Measurements from ENCODE around the gene PRRC2C.

DNA sequence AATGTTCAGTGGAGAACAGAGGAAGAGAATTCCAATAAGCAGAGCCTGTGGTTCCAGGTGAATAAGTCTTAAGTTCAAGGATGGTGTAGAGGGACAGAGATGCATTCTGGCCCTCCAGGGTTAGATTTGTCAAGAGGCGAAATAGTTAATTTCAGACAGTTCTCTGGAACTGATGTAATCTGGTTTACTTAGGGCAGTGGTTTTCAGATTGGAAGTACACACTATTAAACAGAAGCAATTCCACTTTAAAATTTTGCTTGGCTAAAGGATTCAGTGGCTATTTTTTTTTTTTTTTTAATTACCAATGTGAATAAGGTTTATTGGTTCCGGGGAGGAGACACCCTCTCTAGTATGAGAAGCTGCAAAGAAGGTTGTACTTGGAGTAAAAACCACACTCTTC, 111.4 kb downstream of the PRRC2C start:
- TF ChIP-seq, protein P1, sequence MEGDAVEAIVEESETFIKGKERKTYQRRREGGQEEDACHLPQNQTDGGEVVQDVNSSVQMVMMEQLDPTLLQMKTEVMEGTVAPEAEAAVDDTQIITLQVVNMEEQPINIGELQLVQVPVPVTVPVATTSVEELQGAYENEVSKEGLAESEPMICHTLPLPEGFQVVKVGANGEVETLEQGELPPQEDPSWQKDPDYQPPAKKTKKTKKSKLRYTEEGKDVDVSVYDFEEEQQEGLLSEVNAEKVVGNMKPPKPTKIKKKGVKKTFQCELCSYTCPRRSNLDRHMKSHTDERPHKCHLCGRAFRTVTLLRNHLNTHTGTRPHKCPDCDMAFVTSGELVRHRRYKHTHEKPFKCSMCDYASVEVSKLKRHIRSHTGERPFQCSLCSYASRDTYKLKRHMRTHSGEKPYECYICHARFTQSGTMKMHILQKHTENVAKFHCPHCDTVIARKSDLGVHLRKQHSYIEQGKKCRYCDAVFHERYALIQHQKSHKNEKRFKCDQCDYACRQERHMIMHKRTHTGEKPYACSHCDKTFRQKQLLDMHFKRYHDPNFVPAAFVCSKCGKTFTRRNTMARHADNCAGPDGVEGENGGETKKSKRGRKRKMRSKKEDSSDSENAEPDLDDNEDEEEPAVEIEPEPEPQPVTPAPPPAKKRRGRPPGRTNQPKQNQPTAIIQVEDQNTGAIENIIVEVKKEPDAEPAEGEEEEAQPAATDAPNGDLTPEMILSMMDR (IDR thresholded peaks at IDR 0.05) = no peak
- TF ChIP-seq EP300 (IDR thresholded peaks at IDR 0.05) (no peak), POLR2A (IDR thresholded peaks at IDR 0.05) (no peak), POLR2AphosphoS5 (IDR thresholded peaks at IDR 0.05) (no peak)
